GM21390 (cell line): ENCODE measurements around the gene BRK1.
"Not testable (repeated sequence)": the region's sequence is repeated elsewhere in the genome, so short reads cannot be mapped to it uniquely, and the experiment has no call there.

Experiments
- ATAC-seq: cut with Tn5 transposase; IDR thresholded peaks from one replicate; pipeline ENCODE4 v1.9.1; 2021; ENCODE audit not compliant: unreplicated experiment

BRK1 gene

DNA sequence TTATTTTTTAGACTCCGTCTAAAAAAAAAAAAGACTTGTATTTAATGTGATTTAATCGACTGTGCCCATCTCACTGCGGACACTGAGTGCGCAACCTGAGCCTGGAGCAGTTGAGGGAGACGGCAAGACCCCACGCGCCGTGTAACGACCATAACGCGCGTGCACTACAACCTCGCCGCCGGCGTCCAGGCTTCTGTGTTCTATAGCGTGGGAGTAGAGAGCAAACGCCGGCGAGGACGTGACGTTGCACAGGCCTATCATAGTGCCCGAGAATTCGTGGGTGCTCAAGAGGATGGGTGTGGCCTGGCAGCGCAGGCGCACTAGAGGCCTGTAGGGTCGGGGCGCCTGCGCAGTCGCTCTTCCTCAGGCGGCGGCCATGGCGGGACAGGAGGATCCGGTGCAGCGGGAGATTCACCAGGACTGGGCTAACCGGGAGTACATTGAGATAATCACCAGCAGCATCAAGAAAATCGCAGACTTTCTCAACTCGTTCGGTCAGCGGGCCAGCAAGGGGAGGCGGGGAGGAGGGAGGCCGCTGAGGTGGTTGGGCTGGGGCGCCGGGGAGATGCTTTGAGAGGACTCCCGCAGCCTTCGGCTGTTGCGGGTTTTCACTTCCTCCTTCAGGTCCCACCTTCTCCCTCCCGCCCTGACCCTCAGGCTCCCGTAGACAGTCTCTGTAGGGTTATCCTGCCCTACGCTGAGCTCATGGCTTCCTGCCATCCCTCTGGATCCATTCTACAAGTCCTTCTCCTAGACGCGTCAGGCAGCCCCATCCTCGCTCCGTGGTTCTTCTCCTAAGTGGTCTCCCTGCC, at the start of gene BRK1:
TSS of gene BRK1 (plus strand) at position 350 of the 812 bp plus-strand sequence. CDS start at position 377, 27 bp downstream.
- peak; percentile 90 for ATAC-seq

DNA sequence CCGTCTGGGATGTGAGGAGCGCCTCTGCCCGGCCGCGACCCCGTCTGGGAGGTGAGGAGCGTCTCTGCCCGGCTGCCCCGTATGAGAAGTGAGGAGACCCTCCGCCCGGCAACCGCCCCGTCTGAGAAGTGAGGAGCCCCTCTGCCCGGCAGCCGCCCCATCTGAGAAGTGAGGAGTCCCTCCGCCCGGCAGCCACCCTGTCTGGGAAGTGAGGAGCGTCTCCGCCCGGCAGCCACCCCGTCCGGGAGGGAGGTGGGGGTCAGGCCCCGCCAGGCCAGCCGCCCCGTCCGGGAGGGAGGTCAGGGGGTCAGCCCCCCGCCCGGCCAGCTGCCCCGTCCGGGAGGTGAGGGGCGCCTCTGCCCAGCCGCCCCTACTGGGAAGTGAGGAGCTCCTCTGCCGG, 45.4 kb upstream of the BRK1 start:
- ATAC-seq = not testable (repeated sequence)

DNA sequence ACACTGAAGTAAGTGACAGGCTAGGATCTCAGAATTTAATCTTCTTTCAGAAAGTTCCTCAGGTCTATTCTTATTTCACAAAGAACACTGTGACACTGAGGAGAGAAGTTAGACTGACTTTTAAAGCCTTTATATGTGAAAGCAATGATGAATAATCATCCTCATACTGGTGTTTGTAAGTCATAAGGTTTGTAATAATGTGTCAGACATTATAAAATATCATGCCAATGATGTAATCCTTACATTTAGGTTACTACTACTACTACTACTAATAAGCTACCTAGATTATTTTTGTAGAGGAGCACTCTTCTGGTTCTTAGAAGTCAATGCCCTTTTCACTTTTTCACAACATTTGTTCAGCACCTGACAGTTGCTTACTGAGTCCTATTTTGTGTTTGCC, 40.8 kb upstream of the BRK1 start:
- no peak for ATAC-seq

DNA sequence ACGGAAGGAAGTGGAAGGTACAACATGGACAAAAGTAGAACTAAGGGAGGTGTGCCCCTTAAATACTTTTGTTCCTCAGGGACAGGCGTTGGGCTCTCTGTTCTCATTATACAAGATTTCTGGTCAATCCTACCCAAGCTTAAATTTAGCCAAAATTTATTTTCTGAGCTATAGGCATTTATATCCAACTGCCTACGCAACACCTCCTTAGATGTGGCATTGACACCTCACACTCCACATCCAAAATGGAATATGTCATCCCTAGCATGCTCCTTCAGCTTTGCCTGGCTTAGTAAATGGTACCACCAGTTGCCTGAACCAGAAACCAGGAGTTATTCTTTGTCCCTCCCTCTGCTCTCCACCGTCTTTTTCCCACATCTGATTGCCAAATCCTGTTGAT, 33.6 kb upstream of the BRK1 start:
- no peak for ATAC-seq

DNA sequence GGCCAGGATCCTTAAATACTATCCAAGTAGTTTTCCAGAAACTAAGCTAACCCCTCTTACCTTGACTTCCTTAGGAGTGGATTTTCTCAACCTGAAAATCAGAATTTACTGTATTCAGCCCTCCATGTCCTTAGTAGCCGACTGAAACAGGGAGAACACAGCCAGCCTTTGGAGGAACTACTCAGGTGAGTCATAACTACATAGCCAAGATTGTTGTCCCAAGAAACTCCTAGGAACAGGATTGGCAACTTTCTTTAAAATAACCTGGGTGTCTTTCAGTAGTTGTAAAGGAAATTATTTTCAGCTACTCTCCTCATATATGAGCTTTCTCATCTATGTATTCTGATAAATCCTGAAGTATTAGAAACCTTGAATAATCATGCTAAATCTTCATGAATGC, 29.7 kb upstream of the BRK1 start:
- no peak for ATAC-seq

DNA sequence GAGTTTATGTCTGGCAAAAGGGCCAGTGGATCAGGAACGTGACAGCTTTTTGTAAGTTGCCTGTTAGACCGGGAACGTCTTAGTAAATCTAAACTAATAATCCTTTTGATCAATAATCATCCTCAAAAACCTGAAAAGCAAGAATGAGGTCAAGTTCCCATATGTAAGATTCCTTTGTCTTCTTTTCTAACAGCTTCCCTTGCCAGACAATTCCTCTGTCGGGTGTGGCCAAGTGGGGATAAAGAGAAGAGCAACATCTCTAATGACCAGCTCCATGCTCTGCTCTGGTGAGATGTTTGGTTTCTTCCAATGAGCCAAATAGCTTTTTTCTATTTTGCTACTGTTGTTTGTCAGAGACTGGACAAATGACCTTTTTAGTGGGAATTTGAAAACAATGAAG, 27.2 kb upstream of the BRK1 start:
- ATAC-seq = no peak

DNA sequence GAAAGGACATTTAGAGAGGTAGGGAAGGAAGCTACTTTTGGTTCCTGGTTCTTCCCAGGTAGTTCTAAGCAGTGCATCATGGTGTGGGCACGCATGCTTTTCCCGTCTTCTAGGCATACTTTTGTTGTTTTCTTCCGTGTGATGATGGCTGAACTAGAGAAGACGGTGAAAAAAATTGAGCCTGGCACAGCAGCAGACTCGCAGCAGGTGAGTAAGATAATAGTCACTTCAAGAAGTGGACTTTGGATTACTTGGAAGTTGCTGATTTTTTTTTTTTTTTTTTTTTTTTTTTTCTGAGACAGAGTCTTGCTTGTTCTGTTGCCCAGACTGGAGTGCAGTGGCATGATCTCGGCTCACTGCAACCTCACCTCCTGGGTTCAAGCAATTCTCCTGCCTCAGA, 25.3 kb upstream of the BRK1 start:
- ATAC-seq = no peak

DNA sequence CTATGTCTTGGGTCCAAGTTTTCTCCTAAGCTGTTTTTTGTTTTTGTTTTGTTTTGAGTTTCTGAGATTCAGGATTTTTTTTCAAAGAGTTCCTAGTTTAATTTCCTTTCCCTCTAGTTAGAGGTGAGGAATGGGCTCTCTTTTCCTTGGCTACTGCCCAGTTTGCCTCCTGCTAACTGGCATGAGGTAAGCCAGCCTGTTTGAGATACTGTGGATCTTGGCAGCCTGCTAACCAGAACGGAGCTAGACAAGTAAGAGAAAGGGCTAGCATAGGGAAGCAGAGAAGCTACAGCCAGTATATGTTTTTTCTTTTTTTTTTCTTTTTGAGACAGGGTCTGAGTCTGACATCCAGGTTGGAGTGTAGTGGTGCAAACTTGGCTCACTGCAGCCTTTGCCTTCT, 24.7 kb upstream of the BRK1 start:
- not testable (repeated sequence) for ATAC-seq

DNA sequence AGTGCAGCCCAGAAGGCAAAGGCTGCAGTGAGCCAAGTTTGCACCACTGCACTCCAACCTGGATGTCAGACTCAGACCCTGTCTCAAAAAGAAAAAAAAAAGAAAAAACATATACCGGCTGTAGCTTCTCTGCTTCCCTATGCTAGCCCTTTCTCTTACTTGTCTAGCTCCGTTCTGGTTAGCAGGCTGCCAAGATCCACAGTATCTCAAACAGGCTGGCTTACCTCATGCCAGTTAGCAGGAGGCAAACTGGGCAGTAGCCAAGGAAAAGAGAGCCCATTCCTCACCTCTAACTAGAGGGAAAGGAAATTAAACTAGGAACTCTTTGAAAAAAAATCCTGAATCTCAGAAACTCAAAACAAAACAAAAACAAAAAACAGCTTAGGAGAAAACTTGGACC, 24.1 kb upstream of the BRK1 start:
- not testable (repeated sequence) for ATAC-seq

DNA sequence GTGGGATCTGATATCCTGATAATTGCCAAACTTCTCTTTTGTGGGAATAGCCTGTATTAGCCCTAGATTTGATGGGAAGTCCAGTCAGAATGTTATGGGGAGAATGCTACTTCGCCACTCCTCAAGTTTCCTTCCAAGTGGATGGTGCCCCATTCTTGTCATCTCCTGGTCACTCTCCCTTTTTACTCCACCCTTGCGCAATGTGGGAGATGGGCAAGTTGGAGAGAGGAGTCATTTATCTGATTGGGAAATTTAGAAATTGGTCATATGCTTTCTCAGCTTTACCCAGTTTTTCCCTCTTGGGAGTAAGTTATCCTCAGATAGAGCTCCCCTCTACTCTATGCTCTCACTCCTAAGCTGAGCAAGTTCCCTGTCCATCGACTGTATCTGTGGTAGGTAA, 21.8 kb upstream of the BRK1 start:
- ATAC-seq = no peak

DNA sequence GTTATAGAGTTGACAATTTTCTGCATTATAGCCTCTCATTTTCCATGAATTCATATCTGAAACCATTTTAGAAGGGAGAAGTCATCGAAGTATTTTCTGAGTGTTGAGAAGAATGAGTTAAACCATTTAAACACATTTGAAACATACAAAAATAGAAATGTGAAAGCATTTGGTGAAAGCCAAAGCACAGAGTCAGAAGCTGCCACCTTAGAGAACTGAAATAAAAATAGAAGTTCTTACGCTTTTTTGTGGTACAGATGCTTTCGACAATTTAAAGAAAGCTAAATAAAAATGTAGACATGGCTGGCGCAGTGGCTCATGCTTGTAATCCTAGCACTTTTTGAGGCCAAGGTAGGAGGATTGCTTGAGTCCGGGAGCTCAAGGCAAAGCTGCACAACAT, 16.4 kb upstream of the BRK1 start:
- no peak for ATAC-seq

DNA sequence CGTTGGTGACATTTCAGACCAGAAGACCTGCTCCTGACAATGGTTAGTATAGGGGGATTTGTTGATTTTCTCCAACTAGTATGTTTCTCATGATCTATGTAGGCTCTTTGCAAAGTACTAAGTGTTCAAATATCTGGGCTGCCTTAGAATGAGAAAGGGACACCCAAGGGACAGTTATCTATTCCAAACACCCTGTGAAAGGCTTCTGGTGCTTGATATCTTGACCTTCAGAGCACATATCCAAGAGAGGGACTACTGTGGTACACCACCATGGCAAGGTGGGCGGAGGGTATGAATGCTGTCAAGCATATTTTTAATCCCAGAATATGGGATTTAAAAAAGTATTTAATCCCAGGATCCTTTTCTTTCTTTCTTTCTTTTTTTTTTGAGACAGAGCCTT, 8.6 kb upstream of the BRK1 start:
- no peak for ATAC-seq

DNA sequence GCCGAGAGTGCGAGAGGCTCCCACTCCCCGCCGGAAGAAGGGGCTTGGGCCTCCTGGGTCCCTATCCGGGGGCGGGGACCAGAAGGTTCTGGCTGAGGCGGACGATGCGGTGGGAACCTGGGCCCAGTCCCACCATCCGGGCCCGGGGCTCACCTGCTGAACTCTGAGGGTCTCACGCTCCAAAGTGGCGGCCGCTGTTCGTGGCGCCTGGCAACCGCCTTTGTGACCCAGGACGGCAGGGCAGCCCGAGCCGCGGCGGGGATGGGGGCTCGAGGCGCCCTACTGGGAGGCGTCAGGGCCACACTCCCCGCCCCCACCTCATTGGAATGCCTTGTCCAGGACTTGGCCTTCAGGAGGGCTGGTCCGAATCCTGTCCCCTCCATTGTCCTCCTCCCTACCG, 7.4 kb upstream of the BRK1 start, which contains the start of gene FANCD2OS:
TSS of gene FANCD2OS (minus strand) at position 165 of the 400 bp plus-strand sequence. CDS start 3,481 bp downstream, outside the sequence.
- no peak for ATAC-seq

DNA sequence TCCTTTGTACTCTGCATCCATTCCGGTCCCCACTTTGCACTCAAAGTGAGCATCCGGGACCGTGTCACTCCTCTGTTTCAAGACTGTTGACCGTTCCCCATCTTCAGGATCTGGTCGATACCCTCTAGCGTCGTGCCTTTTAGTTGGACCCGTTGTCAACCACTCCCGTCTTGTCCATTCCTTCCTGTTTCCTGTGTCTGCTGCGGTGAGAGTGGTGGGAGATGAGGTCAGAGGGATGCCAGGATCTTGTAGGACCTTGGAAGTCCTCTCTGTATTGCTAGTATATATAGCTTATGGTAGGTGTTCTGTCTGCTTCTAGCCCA, 624 bp downstream of the BRK1 start:
- peak; percentile 27 for ATAC-seq

DNA sequence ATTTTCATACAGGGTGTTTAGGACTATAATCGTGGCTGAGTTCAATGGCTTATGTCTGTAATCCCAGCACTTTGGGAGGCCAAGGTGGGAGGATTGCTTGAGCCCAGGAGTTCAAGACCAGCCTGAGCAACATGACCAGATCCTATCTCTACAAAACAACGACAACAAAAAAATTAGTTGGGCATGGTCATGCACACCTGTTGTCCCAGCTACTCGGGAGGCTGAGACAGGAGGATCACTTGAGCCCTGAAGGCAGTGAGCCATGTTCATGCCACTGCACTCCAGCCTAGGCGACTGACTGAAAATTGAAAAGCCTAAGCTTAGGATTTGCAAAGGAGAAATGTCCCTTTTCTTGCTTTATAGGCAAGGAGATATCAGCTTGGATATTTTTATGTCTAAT, 1.5 kb downstream of the BRK1 start:
- no peak for ATAC-seq

DNA sequence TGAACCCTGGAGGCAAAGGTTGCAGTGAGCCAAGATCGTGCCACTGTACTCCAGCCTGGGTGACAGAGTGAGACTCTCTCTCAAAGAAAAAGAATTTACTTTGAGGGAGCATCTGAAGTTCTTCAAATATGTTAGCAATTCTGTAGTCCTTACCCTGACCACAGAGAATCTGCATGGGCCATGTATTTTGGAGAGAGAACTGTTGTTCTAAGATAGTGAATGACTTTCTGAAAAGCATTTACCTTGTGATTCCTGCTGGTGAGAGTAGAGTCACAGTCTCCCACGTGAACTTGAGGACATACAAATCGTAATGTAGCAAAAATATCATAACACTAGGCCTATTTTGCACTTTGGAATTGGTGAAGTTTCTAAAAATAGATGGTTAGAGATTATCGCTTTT, 3.9 kb downstream of the BRK1 start:
- ATAC-seq = no peak

DNA sequence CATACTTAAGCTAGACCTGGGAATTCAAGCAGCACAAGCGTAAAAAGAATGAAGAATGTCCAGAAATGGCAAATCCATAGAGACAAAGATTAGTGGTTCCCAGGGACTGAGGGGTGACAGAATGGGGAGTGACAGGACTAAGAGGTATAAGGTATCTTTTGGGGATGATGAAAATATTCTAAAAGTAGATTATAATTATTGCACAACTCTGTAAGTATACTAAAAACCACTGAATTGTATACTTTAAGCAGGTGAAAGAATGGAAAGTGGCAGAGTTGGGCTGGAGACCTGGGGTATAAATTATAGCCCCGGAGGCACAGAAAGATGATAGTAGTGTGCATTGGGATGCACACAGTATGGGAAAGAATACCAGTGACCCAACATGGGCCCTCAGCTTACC, 5.6 kb downstream of the BRK1 start:
- ATAC-seq = no peak

DNA sequence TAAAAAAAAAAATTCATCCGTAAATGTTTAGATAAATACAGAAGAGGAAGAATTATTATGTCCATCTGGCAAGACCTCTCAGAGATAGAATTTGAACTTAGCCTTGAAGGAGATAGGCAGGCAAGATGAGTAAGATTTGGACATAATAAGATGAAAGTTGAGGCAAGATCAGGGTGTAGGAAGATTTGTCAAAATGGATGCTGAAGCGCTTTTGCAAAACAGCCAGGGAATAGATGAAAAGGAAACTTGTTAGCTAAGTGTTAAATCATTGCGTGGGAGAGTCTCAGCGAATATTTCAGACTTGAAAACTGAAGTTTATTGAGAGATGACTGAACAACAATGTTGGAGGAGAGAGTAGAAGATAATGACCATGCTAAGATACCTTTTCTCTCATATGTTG, 7.2 kb downstream of the BRK1 start:
- ATAC-seq = no peak

DNA sequence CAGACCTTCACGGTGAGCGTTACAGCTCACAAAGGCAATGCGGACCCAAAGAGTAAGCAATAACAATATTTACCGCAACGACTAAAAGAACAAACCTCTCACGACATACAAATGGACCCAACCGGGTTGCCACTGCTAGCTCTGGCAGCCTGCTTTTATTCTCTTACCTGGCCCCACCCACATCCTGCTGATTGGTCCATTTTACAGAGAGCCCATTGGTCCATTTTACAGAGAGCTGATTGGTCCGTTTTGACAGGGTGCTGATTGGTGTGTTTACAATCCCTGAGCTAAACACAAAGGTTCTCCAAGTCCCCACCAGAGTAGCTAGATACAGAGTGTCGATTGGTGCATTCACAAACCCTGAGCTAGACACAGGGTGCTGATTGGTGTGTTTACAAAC, 20.4 kb downstream of the BRK1 start:
- not testable (repeated sequence) for ATAC-seq

DNA sequence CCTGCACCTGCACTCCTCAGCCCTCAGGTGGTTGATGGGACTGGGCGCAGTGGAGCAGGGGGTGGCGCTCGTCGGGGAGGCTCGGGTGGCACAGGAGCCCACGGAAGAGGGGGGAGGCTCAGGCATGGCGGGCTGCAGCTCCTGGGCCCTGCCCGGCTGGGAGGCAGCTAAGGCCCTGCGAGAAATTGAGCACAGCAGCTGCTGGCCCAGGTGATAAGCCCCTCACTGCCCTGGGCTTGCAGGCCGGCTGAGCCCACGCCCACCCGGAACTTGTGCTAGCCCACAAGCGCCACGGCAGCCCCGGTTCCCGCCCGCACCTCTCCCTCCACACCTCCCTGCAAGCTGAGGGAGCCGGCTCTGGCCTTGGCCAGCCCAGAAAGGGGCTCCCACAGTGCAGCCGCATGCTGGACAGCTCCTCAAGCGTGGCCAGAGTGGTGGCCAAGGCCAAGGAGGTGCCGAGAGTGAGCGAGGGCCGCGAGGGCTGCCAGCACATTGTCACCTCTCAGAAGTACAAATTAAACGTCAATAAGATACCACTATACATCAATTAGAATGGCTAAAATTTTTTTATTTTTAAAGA, 21.0 kb downstream of the BRK1 start:
- no peak for ATAC-seq

DNA sequence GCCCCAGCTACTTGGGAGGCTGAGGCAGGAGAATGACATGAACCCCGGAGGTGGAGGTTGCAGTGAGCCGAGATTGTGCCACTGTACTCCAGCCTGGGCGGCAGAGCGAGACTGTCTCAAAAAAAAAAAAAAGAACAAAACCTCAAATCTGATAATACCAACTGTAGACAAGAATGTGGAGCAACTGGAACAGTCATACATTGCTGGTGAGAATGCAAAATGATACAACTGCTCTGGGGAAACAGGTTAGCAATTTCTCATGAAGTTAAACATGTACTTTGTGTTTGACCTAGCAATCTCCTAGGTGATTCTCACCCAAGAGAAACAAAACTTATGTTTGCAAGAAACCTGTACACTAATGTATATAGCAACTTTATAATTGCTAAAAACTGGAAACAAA, 21.7 kb downstream of the BRK1 start:
- ATAC-seq = no peak

DNA sequence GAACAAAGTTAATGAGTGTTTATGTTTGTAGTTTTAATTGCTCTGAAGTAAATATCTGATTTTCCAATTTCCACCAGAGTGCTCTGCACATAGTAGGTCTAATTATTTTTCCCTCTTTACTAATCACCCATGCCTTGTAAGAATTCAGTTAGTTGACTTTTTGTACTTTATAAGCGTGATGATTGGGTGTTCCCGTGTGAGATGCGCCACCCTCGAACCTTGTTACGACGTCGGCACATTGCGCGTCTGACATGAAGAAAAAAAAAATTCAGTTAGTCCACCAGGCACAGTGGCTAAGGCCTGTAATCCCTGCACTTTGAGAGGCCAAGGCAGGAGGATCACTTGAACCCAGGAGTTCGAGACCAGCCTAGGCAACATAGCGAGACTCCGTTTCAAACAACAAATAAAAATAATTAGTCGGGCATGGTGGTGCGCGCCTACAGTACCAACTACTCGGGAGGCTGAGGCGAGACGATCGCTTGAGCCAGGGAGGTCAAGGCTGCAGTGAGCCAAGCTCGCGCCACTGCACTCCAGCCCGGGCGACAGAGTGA, 25.6 kb downstream of the BRK1 start:
- ATAC-seq = no peak
